H9 (cell line): Measurements from ENCODE around the gene GSPT2. TPM values are rescaled to one million over a fixed set of nuclear protein-coding genes. Genes with fewer than 3 reads are reported as not detected.
A peak's percentile ranks its signal among the peaks of the same experiment; 100 is the strongest.

Source experiments
- DNase-seq: peaks from one replicate; pipeline ENCODE4 v3.0.0-alpha.2; 2017
- H2AFZ ChIP-seq: one replicate; pipeline ENCODE4 v1.6.1; 2013; ENCODE audit warnings: mild to moderate bottlenecking, low read length, control low read depth, moderate library complexity
- H2AK5ac ChIP-seq: 2 replicates; pipeline ENCODE4 v1.6.1; 2013; ENCODE audit warnings: low read length, control low read depth, mixed read lengths; ENCODE audit not compliant: insufficient read length
- H2BK120ac ChIP-seq: one replicate; pipeline ENCODE4 v1.6.1; 2013; ENCODE audit warnings: low read depth, mild to moderate bottlenecking, low read length, control low read depth, inconsistent platforms; ENCODE audit not compliant: poor library complexity, severe bottlenecking
- H2BK12ac ChIP-seq: 2 replicates; pipeline ENCODE4 v1.6.1; 2013; ENCODE audit warnings: low read length, control low read depth, mixed read lengths, low read depth; ENCODE audit not compliant: insufficient read length
- H2BK15ac ChIP-seq: 2 replicates; pipeline ENCODE4 v1.6.1; 2013; ENCODE audit warnings: low read depth, low read length, control low read depth
- H2BK20ac ChIP-seq: one replicate; pipeline ENCODE4 v1.6.1; 2013; ENCODE audit warnings: low read depth, mild to moderate bottlenecking, low read length, control low read depth, inconsistent platforms; ENCODE audit not compliant: poor library complexity, severe bottlenecking
- H2BK5ac ChIP-seq: 2 replicates; pipeline ENCODE4 v1.6.1; 2013; ENCODE audit warnings: low read length, control low read depth, mixed read lengths; ENCODE audit not compliant: insufficient read length
- H3K14ac ChIP-seq: 2 replicates; pipeline ENCODE4 v1.6.1; 2013; ENCODE audit warnings: low read length, control low read depth; ENCODE audit not compliant: insufficient read depth
- H3K18ac ChIP-seq: 2 replicates; pipeline ENCODE4 v1.6.1; 2013; ENCODE audit warnings: low read depth, mild to moderate bottlenecking, mixed read lengths, low read length, control low read depth; ENCODE audit not compliant: insufficient read length
- H3K23ac ChIP-seq: 2 replicates; pipeline ENCODE4 v1.6.1; 2013; ENCODE audit warnings: low read length, control low read depth, mixed read lengths, low read depth; ENCODE audit not compliant: insufficient read length
- H3K23me2 ChIP-seq: 2 replicates; pipeline ENCODE4 v1.6.1; 2013; ENCODE audit warnings: low read depth, mild to moderate bottlenecking, mixed read lengths, low read length, control low read depth; ENCODE audit not compliant: insufficient read length, poor library complexity, severe bottlenecking
- H3K27ac ChIP-seq: 2 replicates; pipeline ENCODE4 v1.5.1; 2013; ENCODE audit warnings: low read length, control low read depth, mixed read lengths, low read depth; ENCODE audit not compliant: insufficient read length
- H3K27me3 ChIP-seq: 2 replicates; pipeline ENCODE4 v1.6.1; 2013; ENCODE audit warnings: low read length, control low read depth, inconsistent platforms; ENCODE audit not compliant: insufficient read depth
- H3K4ac ChIP-seq: 2 replicates; pipeline ENCODE4 v1.6.1; 2013; ENCODE audit warnings: low read depth, mild to moderate bottlenecking, control low read depth, inconsistent platforms, low read length, moderate library complexity
- H3K4me1 ChIP-seq: 2 replicates; pipeline ENCODE4 v1.6.1; 2013; ENCODE audit warnings: low read length, control low read depth, inconsistent platforms; ENCODE audit not compliant: insufficient read depth
- H3K4me2 ChIP-seq: 2 replicates; pipeline ENCODE4 v1.6.1; 2013; ENCODE audit warnings: low read length, control low read depth, mixed read lengths; ENCODE audit not compliant: insufficient read length, insufficient read depth
- H3K56ac ChIP-seq: 2 replicates; pipeline ENCODE4 v1.6.1; 2013; ENCODE audit warnings: low read depth, mild to moderate bottlenecking, mixed read lengths, low read length, control low read depth; ENCODE audit not compliant: insufficient read length
- H3K79me1 ChIP-seq: 2 replicates; pipeline ENCODE4 v1.6.1; 2013; ENCODE audit warnings: low read depth, mild to moderate bottlenecking, moderate library complexity, low read length, control low read depth, inconsistent platforms; ENCODE audit not compliant: insufficient read depth, poor library complexity, severe bottlenecking
- H3K79me2 ChIP-seq: 2 replicates; pipeline ENCODE4 v1.6.1; 2013; ENCODE audit warnings: low read length, control low read depth, inconsistent platforms; ENCODE audit not compliant: insufficient read depth
- H3K9ac ChIP-seq: 2 replicates; pipeline ENCODE4 v1.6.1; 2013; ENCODE audit warnings: low read length, control low read depth, mixed read lengths; ENCODE audit not compliant: insufficient read length; ENCODE audit errors: extremely low read depth
- H3K9me3 ChIP-seq: one replicate; pipeline ENCODE4 v1.6.1; 2013; ENCODE audit warnings: low read depth, low read length, inconsistent platforms; ENCODE audit not compliant: control insufficient read depth
- H3T11ph ChIP-seq: one replicate; pipeline ENCODE4 v1.6.1; 2013; ENCODE audit warnings: mild to moderate bottlenecking, low read length, control low read depth, inconsistent platforms
- H4K20me1 ChIP-seq: one replicate; pipeline ENCODE4 v1.6.1; 2013; ENCODE audit not compliant: control insufficient read depth, insufficient read length, insufficient read depth
- H4K5ac ChIP-seq: 2 replicates; pipeline ENCODE4 v1.6.1; 2013; ENCODE audit warnings: low read depth, mild to moderate bottlenecking, mixed read lengths, low read length, control low read depth; ENCODE audit not compliant: insufficient read length
- H4K8ac ChIP-seq: replicated peaks from 2 replicates; pipeline ENCODE4 v1.6.1; 2013; ENCODE audit warnings: low read length, control low read depth, mixed read lengths, low read depth; ENCODE audit not compliant: insufficient read length
- H4K91ac ChIP-seq: 2 replicates; pipeline ENCODE4 v1.6.1; 2013; ENCODE audit warnings: low read depth, mild to moderate bottlenecking, moderate library complexity, mixed read lengths, low read length, control low read depth; ENCODE audit not compliant: insufficient read length
- H3K27ac Mint-ChIP-seq, 3 experiments: 2 replicates in 2 of 3; 3 replicates in 1 of 3; pipeline ENCODE4 v1.8.0; 2020 to 2021; ENCODE audit warnings: mixed read lengths in 3 of 3, mild to moderate bottlenecking in 1 of 3, moderate library complexity in 1 of 3
- H3K27me3 Mint-ChIP-seq: 2 replicates; pipeline ENCODE4 v1.8.0; 2021; ENCODE audit warnings: low read depth, mild to moderate bottlenecking, moderate library complexity, mixed read lengths
- H3K36me3 Mint-ChIP-seq, 3 experiments: 2 replicates in 2 of 3; 3 replicates in 1 of 3; pipeline ENCODE4 v1.8.0; 2020 to 2021; ENCODE audit warnings: low read depth in 3 of 3, mixed read lengths in 3 of 3; ENCODE audit not compliant: insufficient read depth in 1 of 3
- H3K4me1 Mint-ChIP-seq, 2 experiments: 2 replicates each; pipeline ENCODE4 v1.8.0; 2020; ENCODE audit warnings: mixed read lengths in 2 of 2
- H3K4me3 Mint-ChIP-seq, 2 experiments: 2 replicates in 1 of 2; 3 replicates in 1 of 2; pipeline ENCODE4 v1.8.0; 2020 to 2021; ENCODE audit warnings: mild to moderate bottlenecking in 2 of 2, mixed read lengths in 2 of 2, moderate library complexity in 1 of 2
- H3K9me3 Mint-ChIP-seq, 2 experiments: 2 replicates in 1 of 2; 3 replicates in 1 of 2; pipeline ENCODE4 v1.8.0; 2020; ENCODE audit warnings: mild to moderate bottlenecking in 2 of 2, mixed read lengths in 2 of 2, moderate library complexity in 1 of 2
- WGBS: extraction: QIAGEN DNeasy Blood & Tissue Kit; methylation state at CpG from one replicate; pipeline ENCODE4 v1.1.7; 2013; ENCODE audit warnings: missing lambda C conversion rate, low lambda C conversion rate, mixed read lengths; ENCODE audit not compliant: insufficient read length; ENCODE audit errors: extremely low coverage; 5-methylcytosine and 5-hydroxymethylcytosine counted together
- total RNA-seq: library from RNA; stranded (reverse); gene quantifications from 2 replicates; pipeline ENCODE4 v1.2.1, GENCODE V29; 2021
- TF ChIP-seq, protein P1 (sequence below): fragments of 200-600 bp; sonication (generic); conservative IDR thresholded peaks from 3 replicates; pipeline ENCODE4 v1.8.0; 2021; ENCODE audit warnings: antibody characterized with exemption, mild to moderate bottlenecking

The GSPT2 gene
- total RNA-seq, 1 experiment from 2014 or later, result 53.2 TPM

DNA sequence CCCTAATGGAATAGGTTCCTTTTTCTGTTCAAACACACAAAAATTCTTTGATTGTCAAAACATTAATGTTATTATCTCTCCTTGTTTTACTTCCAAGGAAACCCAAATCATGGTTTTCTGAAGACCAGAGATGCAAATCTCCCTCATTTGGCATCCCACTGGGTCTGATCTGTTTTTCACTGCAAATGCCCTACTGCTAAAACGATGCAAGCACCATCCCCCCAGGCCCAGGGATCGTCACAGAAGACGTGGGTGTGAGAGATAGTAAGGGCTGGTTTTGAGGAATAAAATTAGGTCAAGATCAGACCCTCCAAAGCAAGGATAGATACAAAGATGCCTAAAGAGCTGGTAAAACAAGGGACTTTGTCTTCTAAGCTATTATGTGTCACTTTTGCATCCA lies 33.6 kb downstream of the GSPT2 start:
- Histone ChIP-seq H3K79me1 (no peaks in the 10 kb centered on the region), H3K23ac (no peak overlapping the region), H2AK5ac (no peak overlapping the region), H3K4me2 (no peak overlapping the region), H3K27me3 (no peaks in the 10 kb centered on the region), H3K18ac (no peak overlapping the region), H2AFZ (no peak overlapping the region), H3K9me3 (peaks cover 5% of the 10 kb centered on the region), H2BK5ac (no peak overlapping the region), H4K5ac (no peak overlapping the region), H2BK120ac (no peak overlapping the region), H3K14ac (no peak overlapping the region), H3T11ph (no peak overlapping the region), H3K56ac (no peak overlapping the region), H2BK15ac (no peak overlapping the region), H3K23me2 (no peaks in the 10 kb centered on the region), H4K91ac (no peak overlapping the region), H2BK12ac (no peak overlapping the region), H2BK20ac (no peak overlapping the region), H4K20me1 (no peaks in the 10 kb centered on the region), H3K27ac (no peak overlapping the region), H4K8ac (no peak overlapping the region), H3K4me1 (peaks cover 6% of the 10 kb centered on the region; the same call in 1 of the 2 replicates), H3K79me2 (no peaks in the 10 kb centered on the region), H3K9ac (no peak overlapping the region), H3K4ac (no peak overlapping the region)
- Mint-ChIP-seq H3K4me1 (peaks cover 29 to 31% of the 10 kb centered on the region in 2 experiments), H3K9me3 (peaks cover 49 to 52% of the 10 kb centered on the region in 2 experiments), H3K4me3 (no peak overlapping the region), H3K27ac (0 out of 7 replicates have a peak overlapping the region, but pooled peaks of 1 of the 3 experiments have one; percentile 47), H3K27me3 (no peaks in the 10 kb centered on the region), H3K36me3 (peaks cover 0 to 4% (median 2%) of the 10 kb centered on the region in 3 experiments; a peak in 3 of 7 replicates)
- DNase-seq, result no peak
- TF ChIP-seq, protein P1, sequence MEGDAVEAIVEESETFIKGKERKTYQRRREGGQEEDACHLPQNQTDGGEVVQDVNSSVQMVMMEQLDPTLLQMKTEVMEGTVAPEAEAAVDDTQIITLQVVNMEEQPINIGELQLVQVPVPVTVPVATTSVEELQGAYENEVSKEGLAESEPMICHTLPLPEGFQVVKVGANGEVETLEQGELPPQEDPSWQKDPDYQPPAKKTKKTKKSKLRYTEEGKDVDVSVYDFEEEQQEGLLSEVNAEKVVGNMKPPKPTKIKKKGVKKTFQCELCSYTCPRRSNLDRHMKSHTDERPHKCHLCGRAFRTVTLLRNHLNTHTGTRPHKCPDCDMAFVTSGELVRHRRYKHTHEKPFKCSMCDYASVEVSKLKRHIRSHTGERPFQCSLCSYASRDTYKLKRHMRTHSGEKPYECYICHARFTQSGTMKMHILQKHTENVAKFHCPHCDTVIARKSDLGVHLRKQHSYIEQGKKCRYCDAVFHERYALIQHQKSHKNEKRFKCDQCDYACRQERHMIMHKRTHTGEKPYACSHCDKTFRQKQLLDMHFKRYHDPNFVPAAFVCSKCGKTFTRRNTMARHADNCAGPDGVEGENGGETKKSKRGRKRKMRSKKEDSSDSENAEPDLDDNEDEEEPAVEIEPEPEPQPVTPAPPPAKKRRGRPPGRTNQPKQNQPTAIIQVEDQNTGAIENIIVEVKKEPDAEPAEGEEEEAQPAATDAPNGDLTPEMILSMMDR, result no peak
- no CpG with 5 or more reads among the region's 3 CpGs for WGBS
